HG02571 (cell line): ENCODE results near the gene LTB4R2.
A peak's percentile ranks its signal among the peaks of the same experiment; 100 is the strongest.
"Not testable (repeated sequence)": the region's sequence is repeated elsewhere in the genome, so short reads cannot be mapped to it uniquely, and the experiment has no call there.

Source experiments
- ATAC-seq: cut with Tn5 transposase; IDR thresholded peaks from one replicate; pipeline ENCODE4 v1.9.1; 2021; ENCODE audit warnings: mild to moderate bottlenecking, moderate library complexity; ENCODE audit not compliant: unreplicated experiment

Gene LTB4R2

DNA sequence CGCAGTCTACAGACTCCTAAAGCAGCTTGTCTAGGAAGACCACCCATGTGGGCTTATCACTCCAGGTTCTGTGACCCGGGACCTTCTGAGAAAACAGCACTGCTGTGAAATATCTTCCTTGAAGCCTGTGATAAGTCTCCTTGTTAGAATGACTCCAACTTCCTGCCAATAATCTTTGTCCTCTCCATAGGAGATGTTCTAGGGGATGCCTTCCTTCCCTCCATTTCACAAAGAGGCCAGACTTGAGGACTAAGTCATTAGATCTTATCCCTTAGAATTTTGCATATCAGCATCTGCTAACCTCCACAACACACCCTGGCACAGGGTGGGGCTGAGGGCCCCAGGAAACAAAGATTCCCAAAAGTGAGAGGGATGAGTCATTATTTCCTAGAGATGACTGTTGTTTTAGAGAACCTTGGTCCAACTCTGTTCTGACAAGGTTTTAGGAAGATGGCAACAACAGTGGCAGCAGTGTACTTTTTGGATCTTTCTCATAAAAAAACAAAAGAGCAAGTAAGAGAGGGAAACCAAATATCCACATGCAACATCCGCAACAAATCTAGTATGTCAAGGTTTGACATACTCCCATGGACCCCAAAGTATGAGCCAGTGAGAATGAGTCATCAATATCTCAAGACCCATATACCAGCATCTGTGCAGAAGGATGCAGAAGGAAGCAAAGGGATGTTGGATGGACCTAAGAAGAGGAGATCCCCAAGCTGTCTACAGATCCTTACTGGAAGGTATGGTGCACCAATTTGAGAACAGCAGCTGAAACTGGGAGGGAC lies 7.4 kb downstream of the LTB4R2 start:
- no peak for ATAC-seq

DNA sequence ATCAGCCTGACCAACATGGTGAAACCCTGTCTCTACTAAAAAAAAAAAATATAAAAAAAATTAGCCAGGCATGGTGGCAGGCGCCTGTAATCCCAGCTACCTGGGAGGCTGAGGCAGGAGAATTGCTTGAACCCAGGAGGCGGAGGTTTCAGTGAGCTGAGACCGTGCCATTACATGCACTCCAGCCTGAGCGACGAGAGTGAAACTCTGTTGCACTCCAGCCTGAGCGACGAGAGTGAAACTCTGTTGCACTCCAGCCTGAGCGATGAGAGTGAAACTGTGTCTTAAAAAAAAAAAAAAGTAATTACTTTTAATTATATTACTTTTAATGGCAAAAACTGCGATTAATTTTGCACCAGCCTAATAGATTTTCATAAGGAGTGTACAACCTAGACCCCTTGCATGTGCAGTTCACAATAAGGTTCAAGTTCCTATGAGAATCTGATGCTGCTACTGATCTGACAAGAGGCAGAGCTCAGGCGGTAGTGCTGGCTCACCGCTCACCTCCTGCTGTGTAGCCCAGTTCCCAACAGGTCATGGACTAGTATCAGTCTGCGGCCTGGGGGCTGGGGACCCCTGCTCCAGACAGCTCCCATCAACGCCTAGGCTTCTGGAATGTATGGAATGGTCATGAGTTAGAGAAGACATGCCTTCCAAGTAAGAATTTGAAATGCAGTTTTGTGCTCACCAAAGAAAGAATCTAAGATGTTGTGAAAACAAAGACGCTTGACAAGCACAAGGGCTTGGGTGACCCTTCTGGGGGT lies 11.5 kb downstream of the LTB4R2 start:
- no peak for ATAC-seq

DNA sequence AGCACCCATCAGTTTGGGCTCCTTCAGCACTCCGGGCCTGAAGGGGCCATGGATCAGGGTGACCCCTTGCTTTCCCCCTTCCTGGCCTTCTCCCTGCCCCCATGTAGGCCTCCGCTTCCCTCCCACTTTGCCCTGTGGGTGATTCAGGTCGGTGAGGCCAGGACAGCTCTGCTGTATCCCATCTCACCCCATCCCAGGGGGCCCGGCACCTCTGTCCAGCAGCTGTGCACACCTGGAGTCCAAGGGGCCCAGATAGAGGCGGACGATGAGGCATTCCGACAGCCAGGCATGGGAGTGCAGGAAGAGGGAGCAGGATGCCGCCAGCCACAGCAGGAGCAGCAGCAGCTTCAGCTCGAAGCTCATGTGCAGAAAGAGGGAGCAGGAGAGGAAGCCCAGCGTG lies 12.7 kb downstream of the LTB4R2 start:
- ATAC-seq, result no peak

DNA sequence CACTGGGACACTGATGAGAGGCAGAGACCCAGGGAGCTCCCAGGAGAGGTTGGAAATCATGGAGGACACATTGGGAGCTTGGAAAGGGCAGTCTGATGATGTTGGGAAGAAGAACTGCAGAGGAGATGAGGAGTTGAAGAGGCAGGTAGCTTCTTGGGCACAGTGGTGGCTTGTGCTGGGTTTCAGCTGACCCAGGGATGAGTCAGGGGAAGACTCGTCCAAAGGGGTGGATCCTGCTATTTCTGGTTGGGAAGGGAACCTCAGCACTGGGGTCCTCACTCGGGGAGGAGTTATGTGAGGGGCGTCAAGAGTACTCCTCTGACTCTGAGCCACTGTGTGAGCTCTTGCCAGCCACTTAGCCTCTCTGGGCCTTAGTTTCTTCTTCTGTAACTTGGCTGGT lies 13.4 kb downstream of the LTB4R2 start:
- no peak for ATAC-seq

DNA sequence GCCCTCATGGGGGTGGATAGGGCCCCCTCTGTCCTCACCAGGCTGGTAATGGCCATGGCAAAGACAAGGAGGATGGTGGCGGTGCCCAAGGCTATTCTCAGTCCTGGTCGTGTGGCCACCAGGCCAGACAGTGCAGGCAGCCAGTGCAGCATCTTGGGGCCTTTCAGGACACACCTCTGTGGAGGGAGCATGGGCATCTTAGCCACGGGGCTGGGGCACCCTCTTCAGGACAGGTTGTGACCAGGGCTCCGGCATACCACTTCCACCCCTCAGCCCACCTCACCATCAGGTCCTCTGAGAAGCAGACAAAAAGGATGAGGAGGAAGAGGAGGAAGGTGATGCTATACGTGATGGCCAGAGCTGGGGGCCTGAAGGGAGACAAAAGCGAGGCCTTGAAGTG lies 14.1 kb downstream of the LTB4R2 start:
- no peak for ATAC-seq

DNA sequence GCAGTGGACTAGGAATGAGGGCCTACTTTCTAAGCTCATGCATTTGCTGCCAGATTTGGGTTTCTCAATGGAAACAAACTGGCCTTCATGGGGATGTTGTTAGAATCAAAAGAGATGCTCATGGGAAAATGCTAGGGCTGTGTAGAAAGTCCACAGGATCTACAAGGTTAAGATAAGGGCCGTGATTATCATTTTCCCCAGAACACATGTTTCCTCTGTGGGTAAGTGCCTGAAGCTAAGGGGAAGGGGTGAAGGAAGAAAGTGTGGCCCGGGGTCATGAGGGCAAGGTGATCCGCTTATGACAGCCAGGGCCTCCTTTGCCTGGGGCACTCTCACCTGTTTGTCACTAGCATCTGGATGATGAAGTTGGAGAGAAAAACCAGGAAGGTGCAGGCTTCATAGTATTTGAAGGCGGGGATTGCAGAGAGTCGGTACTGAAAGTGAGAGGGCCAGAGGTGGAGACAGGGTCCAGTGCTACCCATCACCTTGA lies 15.1 kb downstream of the LTB4R2 start:
- no peak for ATAC-seq

DNA sequence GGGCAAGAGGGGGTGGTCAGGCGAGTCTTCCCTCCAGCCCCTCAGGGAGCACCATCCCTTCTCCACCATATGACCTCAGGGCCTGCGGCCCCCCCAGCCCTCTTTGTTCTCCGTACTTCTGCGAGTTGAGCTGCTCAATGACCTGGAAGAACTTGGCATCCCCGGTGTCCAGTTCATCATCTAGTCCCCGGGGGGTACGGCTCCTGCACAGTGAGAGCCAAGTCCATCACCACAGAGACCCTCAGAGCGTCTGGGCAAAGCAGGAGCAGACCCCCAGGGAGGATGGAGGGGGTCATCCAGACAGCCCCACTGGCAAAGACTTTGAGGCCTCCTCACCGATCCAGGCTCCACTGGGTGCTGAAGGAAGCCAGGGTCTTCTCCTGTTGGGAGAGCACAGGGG lies 16.0 kb downstream of the LTB4R2 start:
- ATAC-seq, result no peak

DNA sequence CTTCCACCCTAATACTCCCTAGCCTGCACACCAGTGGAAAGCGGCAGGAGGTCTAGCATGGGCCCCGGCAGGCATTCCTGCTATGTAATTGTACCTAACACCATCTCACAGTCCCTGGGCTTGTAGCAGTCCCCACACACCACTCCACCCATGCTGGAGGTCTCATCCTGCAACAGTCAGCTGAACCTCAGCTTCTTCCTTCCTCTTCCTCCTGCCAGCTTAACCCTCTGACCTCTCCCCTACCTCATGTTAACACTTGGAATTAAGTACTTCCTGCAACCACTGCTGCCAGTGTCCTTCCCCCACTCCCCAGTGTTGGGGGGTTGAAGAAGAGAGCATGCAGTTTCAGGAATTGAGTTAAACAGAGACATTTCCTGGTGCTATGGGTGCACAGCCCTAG lies 17.4 kb downstream of the LTB4R2 start:
- ATAC-seq, result no peak

DNA sequence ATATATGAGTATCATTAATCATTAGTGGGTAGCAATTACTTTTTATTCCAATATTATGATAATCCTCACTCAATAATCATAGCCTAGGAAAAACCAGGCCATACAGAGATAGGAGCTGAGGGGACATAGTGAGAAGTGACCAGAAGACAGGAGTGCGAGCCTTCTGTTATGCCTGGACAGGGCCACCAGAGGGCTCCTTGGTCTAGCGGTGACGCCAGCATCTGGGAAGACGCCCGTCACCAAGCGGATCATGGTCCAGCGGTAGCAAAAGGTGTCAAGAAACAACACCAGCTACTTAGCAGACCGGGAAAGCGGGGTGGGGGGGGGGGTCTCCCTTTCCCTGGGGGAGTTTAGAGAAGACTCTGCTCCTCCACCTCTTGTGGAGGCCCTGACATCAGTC lies 18.0 kb downstream of the LTB4R2 start:
- not testable (repeated sequence) for ATAC-seq

DNA sequence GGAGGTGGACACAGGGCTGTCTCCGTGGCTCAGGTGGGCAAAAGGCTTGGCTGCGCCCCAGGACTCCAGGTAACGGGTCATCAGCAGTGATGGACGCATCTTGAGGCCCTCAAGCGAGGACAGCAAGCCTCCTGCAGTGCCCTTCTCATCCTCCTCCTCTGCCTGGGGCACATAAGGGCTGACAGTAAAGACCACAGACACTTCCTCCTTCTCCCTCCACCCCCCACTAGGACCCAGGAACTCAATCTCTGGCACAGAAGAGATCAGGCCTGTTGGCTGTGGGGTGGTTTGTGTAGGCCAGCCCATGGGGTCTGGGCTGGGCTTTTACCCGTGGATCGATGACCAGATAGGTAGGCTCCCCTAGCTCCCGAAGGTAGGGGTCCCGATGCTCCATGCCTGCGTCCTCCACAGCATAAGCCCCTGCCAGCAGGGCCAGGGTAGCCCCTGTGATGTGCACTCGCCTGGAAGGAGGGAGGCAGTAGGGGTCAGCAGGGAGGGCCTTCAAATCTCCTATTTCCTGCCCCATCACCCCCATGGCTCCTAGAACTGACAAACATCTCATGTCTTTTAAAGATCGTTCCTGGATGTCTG lies 19.2 kb downstream of the LTB4R2 start:
- no peak for ATAC-seq

DNA sequence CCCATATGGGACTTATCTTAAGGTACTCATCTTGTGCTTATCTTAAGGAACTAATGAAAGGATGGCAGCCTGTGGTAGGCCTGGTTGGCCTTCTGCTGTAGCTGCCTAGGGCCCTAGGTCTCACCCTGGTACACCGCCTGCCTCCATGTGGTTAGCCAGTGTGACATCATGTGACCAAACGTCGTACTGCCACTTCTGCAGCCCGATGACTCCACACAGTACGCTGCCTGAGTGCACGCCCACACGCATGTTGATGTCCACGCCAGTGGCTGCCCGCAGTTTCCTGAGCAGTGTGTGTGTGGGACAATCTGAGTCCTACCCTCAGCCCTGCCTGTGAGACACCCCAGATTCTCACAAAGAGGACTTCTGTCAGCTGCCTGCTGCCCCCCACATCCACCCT lies 19.8 kb downstream of the LTB4R2 start:
- ATAC-seq, result no peak

DNA sequence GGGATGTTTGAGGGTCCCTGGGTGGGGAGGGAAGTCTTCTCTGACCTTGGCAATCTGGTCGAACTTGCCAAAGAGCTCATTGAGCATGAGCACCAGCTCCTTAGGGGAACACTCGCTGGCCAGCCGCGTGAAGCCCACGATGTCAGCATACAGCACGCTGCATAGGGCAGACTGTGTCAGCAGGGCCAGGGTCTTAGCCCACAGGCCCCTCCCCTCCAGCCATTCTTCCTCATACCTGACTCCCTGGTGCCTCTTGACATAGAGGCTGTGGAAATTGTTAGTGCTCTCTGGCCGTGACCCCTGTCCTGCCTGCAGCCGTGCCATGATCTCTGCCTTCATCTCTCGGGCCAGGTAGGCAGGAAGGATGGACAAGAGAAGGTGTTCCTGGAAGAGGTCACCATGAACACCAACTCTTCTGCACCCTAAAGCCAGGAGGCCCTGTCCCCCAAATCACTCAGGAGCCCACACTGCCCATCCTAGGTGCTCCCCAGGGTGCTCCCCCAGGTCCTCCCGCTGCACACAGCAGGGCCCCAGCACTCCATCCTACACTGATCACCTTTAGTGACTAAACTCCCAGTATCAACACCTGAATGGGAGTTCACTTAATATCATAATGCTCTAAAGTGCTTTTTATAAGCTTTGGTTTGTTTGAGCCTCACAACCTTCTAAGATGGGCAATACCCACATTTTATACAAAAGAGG lies 21.2 kb downstream of the LTB4R2 start:
- no peak for ATAC-seq

DNA sequence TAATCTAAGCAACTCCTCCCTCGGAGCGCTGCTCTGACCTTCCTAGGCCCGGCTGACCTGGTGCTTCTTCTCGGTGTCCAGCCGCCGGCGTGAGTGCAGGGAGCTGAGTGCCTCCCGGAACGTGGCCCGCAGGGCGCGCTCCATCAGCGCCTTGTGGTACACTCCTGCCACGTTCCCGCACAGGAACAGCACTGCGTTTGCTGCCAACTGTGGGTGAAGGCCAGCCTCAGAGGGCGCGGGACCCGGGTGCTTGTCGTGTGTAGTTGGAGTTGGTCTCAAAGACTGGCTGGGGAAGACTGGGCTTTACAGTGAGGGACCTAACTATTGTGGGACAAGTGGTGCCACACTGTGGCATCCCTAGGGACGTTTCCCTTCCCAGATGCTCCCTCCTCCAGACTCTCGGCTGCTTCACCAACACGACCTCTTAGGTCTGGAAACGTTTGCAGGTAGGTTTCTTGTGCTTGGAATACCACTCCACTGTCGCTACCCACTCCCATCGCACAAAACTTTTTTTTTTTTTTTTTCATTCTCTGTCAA lies 21.9 kb downstream of the LTB4R2 start:
- no peak for ATAC-seq

DNA sequence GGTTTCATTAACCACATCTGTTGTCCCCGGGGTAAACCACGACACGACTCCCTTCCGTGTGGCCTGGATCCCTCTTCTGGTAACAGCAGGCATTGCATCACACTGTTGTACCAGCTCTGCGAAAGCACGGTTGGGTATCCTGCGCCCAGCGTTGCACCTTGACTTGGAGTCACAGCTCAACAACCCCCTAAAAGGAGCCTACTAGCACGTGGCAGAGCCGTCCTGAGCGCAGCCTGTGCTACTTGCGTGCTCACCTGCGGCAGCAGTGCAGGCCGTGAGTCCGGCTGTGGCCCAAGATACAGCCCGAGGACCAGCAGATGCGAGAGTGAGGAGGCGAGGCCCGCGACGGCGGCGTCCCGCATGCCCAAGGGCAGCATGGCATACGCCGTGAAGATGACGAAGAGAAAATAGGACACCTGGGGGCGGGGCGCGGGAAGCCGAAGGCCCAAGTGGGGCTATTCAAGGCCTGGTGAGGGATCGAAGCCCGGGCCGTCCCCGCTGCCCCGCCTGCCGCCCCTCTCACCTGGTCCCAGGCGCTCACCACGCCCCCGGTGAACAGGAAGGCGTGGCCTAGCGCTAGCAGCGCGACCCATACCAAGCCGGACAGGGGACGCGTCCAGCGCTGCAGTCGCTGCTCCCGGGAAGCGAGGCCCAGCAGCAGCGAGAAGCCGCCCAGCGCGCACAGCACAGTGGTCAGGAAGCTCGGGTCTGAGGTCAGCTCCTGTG lies 22.5 kb downstream of the LTB4R2 start:
- ATAC-seq, result peak; percentile 70

DNA sequence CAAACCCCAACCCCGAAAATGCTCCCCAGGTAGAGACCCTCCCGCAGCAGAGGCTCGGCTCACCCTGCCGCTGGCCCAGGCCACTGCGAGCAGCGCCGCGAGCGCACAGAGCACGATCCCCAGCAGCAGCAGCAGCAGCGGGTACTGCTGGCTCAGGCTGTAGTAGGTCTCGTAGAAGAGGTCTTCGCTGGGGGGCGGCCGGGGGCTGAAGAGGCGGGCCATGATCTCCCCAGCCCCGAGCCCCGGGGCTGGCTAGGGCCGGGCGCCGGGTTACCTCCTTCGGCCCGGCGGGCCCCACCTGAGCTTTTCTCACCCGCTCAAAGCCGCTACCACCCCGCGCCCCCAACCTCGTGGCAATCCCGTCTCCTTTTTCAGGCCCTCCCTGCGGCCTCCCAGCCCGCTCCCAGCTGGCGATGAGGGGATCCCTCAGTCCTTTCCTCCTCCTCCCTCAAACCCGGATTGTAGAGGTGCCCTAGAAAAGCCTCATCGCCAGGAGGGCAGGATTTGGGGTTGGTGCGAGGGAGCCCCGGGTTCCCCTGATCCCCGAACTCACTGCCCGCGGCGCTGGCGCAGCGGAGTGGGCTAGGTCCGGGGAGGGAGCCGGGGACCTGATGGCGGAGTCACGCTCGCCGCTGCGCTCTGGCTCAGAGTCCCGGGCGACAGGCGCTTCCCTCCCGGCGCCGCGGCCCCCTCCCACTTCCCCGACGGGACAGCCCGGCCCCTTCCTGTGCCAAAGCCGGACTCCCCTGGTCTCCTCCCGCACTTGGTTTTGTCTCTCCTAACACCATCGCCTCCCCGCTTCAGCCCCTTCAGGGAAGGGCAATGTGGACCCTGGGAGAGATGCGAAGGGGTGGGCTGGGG lies 24.7 kb downstream of the LTB4R2 start, which contains the start of gene ADCY4:
Gene ADCY4 (minus strand): TSS at position 641 of the 861 bp plus-strand sequence. CDS start 419 bp downstream, at position 222.
- no peak for ATAC-seq

DNA sequence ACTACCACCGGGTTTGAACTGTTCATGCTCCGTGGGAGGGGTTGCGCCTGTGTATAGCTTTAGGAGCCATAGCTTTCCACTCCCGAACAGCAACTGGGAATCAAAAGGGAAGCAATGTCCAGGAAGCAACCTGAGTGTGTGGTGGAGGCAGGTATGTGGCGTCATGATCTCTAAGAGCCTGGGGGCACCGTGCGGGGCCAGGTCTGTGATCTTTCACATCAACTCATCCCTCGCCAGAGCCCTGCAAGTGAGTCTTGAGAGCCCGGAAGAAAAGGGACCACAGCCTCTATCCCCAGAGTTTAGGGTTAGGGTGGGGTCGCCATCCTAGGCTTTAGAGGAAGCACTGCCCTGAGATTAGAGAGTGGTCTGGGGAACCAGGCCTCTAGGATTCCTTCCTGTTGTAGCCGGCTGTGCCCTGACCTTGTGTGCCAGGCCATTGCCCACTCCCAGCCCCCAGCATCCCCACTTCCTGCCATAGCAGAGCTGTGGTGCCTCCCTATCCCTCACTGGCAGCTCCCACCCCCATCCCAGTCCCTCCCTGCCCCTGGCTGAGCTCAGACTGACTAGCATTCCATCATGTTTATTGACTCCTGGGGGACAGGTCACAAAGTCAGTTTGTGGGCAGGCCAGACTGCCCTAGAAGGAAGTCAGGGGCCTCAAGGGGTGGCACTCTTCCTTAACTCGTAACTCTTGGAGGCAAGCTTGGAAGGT lies 25.7 kb downstream of the LTB4R2 start:
- ATAC-seq, result no peak

DNA sequence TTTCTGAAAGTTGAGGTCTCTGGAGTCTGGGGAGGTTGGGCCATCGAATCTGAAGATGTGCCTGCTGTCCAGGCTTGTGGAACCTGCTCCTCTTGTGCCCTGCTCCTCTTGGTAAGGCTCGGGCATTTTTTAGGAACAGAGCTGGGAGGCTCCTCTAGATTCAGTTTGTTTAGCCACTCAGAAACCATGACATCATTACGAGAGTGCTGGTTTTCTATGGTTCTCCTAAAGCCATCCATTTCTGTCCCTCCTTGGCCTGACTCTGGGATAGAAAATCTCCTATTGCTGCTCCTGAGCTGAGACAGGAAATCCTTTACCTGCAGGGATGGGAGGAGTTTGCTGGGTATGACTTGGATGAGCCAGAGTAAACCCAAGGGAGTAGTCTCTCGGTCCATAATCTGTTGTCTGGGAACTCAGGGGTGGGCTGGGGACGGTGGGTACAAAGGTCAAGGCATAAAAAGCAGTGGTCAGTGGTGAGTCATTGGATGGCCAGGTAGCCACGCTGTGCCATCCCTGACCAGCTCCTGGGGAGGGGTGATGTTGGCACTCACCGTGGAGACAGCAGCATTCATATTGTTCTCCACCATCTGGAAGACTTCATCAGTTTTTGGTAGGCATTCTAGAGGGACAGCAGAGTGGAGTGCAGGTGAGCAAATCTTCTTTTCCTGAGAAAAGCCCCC lies 27.3 kb downstream of the LTB4R2 start:
- no peak for ATAC-seq

DNA sequence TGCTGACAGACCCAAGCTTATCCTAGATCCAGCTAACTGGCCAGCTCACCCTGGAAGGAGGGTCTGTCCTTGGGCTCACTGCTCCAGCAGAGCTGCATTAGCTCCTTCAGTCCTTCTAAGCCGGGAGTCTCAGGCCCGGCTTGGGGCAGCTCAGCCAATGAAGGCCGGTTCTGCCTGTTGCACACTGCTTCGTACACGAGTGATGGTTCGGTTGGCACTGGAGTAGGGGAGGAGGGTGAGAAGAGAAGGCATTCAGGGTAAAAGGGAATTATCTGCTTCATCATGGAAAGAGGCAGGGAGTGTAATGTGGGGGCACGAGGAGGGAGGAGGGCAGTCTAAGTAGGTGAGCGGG lies 27.9 kb downstream of the LTB4R2 start:
- no peak for ATAC-seq
